ENCODE results near the gene MED27.

MED27 gene

GRCh38 chr9:132031467-132032237, 48.0 kb downstream of the MED27 start:
- H3K4me3 ChIP-seq (ENCODE audit: low read length): no peak overlapping the region
- WGBS (ENCODE audit: insufficient coverage, insufficient read length): no CpG with 5 or more reads among the region's 10 CpGs
- no peaks in the 10 kb centered on the region for H3K9me3 ChIP-seq (ENCODE audit: control insufficient read depth, insufficient read depth, low read length)
- no peaks in the 10 kb centered on the region for H3K36me3 ChIP-seq (ENCODE audit: control insufficient read depth, insufficient read depth, low read length)
- H3K27me3 ChIP-seq (ENCODE audit: control insufficient read depth, insufficient read depth, low read length): no peaks in the 10 kb centered on the region
- peaks cover 14% of the 10 kb centered on the region for H3K4me1 ChIP-seq (ENCODE audit: control insufficient read depth, insufficient read depth, low read length)
- no peak for DNase-seq (ENCODE audit: low read depth, low spot score)
- H3K27ac ChIP-seq (ENCODE audit: low read length): no peak overlapping the region

- no CpG with 5 or more reads among the region's 3 CpGs for WGBS (ENCODE audit: insufficient coverage, insufficient read length)
- no peak overlapping the region for H3K4me3 ChIP-seq (ENCODE audit: low read length)
- H3K9me3 ChIP-seq (ENCODE audit: control insufficient read depth, insufficient read depth, low read length): no peaks in the 10 kb centered on the region
- peaks cover 14% of the 10 kb centered on the region for H3K4me1 ChIP-seq (ENCODE audit: control insufficient read depth, insufficient read depth, low read length)
- no peaks in the 10 kb centered on the region for H3K36me3 ChIP-seq (ENCODE audit: control insufficient read depth, insufficient read depth, low read length)
- no peaks in the 10 kb centered on the region for H3K27me3 ChIP-seq (ENCODE audit: control insufficient read depth, insufficient read depth, low read length)
- no peak for DNase-seq (ENCODE audit: low read depth, low spot score)
- H3K27ac ChIP-seq (ENCODE audit: low read length): no peak overlapping the region
Measured at GRCh38 chr9:132030626-132031325, 48.9 kb downstream of the MED27 start.

- Histone ChIP-seq H3K36me3 (ENCODE audit: control insufficient read depth, insufficient read depth, low read length) (no peaks in the 10 kb centered on the region), H3K4me3 (ENCODE audit: low read length) (no peak overlapping the region), H3K9me3 (ENCODE audit: control insufficient read depth, insufficient read depth, low read length) (no peaks in the 10 kb centered on the region), H3K4me1 (ENCODE audit: control insufficient read depth, insufficient read depth, low read length) (peaks cover 9% of the 10 kb centered on the region; the same call in 1 of the 2 replicates), H3K27ac (ENCODE audit: low read length) (no peak overlapping the region), H3K27me3 (ENCODE audit: control insufficient read depth, insufficient read depth, low read length) (no peaks in the 10 kb centered on the region)
- DNase-seq (ENCODE audit: low read depth, low spot score): no peak
- WGBS (ENCODE audit: insufficient coverage, insufficient read length): no CpG with 5 or more reads among the region's 7 CpGs
Measured at GRCh38 chr9:132027752-132028663, 51.7 kb downstream of the MED27 start.

- Histone ChIP-seq H3K27ac (ENCODE audit: low read length) (no peak overlapping the region), H3K4me3 (ENCODE audit: low read length) (no peak overlapping the region), H3K4me1 (ENCODE audit: control insufficient read depth, insufficient read depth, low read length) (peaks cover 7% of the 10 kb centered on the region; the same call in 1 of the 2 replicates), H3K9me3 (ENCODE audit: control insufficient read depth, insufficient read depth, low read length) (no peaks in the 10 kb centered on the region), H3K27me3 (ENCODE audit: control insufficient read depth, insufficient read depth, low read length) (no peaks in the 10 kb centered on the region), H3K36me3 (ENCODE audit: control insufficient read depth, insufficient read depth, low read length) (no peaks in the 10 kb centered on the region)
- WGBS (ENCODE audit: insufficient coverage, insufficient read length): no CpG with 5 or more reads among the region's 12 CpGs
- no peak for DNase-seq (ENCODE audit: low read depth, low spot score)
Measured at GRCh38 chr9:132026932-132027585, 52.6 kb downstream of the MED27 start.

- H3K27me3 ChIP-seq (ENCODE audit: control insufficient read depth, insufficient read depth, low read length): no peaks in the 10 kb centered on the region
- DNase-seq (ENCODE audit: low read depth, low spot score): no peak
- H3K27ac ChIP-seq (ENCODE audit: low read length): no peak overlapping the region
- H3K4me1 ChIP-seq (ENCODE audit: control insufficient read depth, insufficient read depth, low read length): peaks cover 6% of the 10 kb centered on the region; the same call in 1 of the 2 replicates
- H3K4me3 ChIP-seq (ENCODE audit: low read length): no peak overlapping the region
- H3K9me3 ChIP-seq (ENCODE audit: control insufficient read depth, insufficient read depth, low read length): no peaks in the 10 kb centered on the region
- WGBS (ENCODE audit: insufficient coverage, insufficient read length): no CpG with 5 or more reads among the region's 3 CpGs
- no peaks in the 10 kb centered on the region for H3K36me3 ChIP-seq (ENCODE audit: control insufficient read depth, insufficient read depth, low read length)
Measured at GRCh38 chr9:132025766-132026165, 53.9 kb downstream of the MED27 start.

GRCh38 chr9:132024589-132024988, 55.1 kb downstream of the MED27 start:
- H3K4me3 ChIP-seq (ENCODE audit: low read length): no peak overlapping the region
- no CpG with 5 or more reads among the region's 7 CpGs for WGBS (ENCODE audit: insufficient coverage, insufficient read length)

GRCh38 chr9:132023419-132024180, 56.1 kb downstream of the MED27 start:
- Histone ChIP-seq H3K4me1 (ENCODE audit: control insufficient read depth, insufficient read depth, low read length) (no peaks in the 10 kb centered on the region), H3K27me3 (ENCODE audit: control insufficient read depth, insufficient read depth, low read length) (no peaks in the 10 kb centered on the region), H3K27ac (ENCODE audit: low read length) (no peak overlapping the region), H3K4me3 (ENCODE audit: low read length) (no peak overlapping the region), H3K9me3 (ENCODE audit: control insufficient read depth, insufficient read depth, low read length) (no peaks in the 10 kb centered on the region), H3K36me3 (ENCODE audit: control insufficient read depth, insufficient read depth, low read length) (no peaks in the 10 kb centered on the region)
- DNase-seq (ENCODE audit: low read depth, low spot score): no peak
- WGBS (ENCODE audit: insufficient coverage, insufficient read length): no CpG with 5 or more reads among the region's 5 CpGs

More at GRCh38 chr9:132024589-132024988, 55.1 kb downstream of the MED27 start:
- Histone ChIP-seq H3K4me1 (ENCODE audit: control insufficient read depth, insufficient read depth, low read length) (no peaks in the 10 kb centered on the region), H3K36me3 (ENCODE audit: control insufficient read depth, insufficient read depth, low read length) (no peaks in the 10 kb centered on the region), H3K9me3 (ENCODE audit: control insufficient read depth, insufficient read depth, low read length) (no peaks in the 10 kb centered on the region), H3K27ac (ENCODE audit: low read length) (no peak overlapping the region), H3K27me3 (ENCODE audit: control insufficient read depth, insufficient read depth, low read length) (no peaks in the 10 kb centered on the region)
- DNase-seq (ENCODE audit: low read depth, low spot score): no peak

GRCh38 chr9:132020820-132021510, 58.7 kb downstream of the MED27 start:
- DNase-seq (ENCODE audit: low read depth, low spot score): no peak
- H3K9me3 ChIP-seq (ENCODE audit: control insufficient read depth, insufficient read depth, low read length): no peaks in the 10 kb centered on the region
- H3K4me3 ChIP-seq (ENCODE audit: low read length): no peak overlapping the region
- no CpG with 5 or more reads among the region's 4 CpGs for WGBS (ENCODE audit: insufficient coverage, insufficient read length)
- H3K27me3 ChIP-seq (ENCODE audit: control insufficient read depth, insufficient read depth, low read length): no peaks in the 10 kb centered on the region
- H3K4me1 ChIP-seq (ENCODE audit: control insufficient read depth, insufficient read depth, low read length): no peaks in the 10 kb centered on the region
- no peaks in the 10 kb centered on the region for H3K36me3 ChIP-seq (ENCODE audit: control insufficient read depth, insufficient read depth, low read length)
- no peak overlapping the region for H3K27ac ChIP-seq (ENCODE audit: low read length)

- H3K4me1 ChIP-seq (ENCODE audit: control insufficient read depth, insufficient read depth, low read length): no peaks in the 10 kb centered on the region
- no peaks in the 10 kb centered on the region for H3K27me3 ChIP-seq (ENCODE audit: control insufficient read depth, insufficient read depth, low read length)
- H3K9me3 ChIP-seq (ENCODE audit: control insufficient read depth, insufficient read depth, low read length): no peaks in the 10 kb centered on the region
- DNase-seq (ENCODE audit: low read depth, low spot score): no peak
- no peak overlapping the region for H3K27ac ChIP-seq (ENCODE audit: low read length)
- WGBS (ENCODE audit: insufficient coverage, insufficient read length): no CpG with 5 or more reads among the region's 2 CpGs
- no peak overlapping the region for H3K4me3 ChIP-seq (ENCODE audit: low read length)
- no peaks in the 10 kb centered on the region for H3K36me3 ChIP-seq (ENCODE audit: control insufficient read depth, insufficient read depth, low read length)
Measured at GRCh38 chr9:132020272-132020671, 59.4 kb downstream of the MED27 start.
